Mucosa of descending colon (tissue), 3 donors: Measurements from ENCODE around the gene ANO10. TPM values are rescaled to one million over a fixed set of nuclear protein-coding genes. Genes with fewer than 3 reads are reported as not detected.

ENCODE experiments used
- ATAC-seq: fragments of 200-7000 bp; cut with Tn5 transposase; one replicate; pipeline ENCODE4 v1.9.1; 2020; ENCODE audit warnings: mild to moderate bottlenecking, moderate library complexity
- DNase-seq, 3 donors: peaks; one replicate each; pipeline ENCODE4 v3.0.0-alpha.2; 2020
- H3K36me3 ChIP-seq: fragments of 200-600 bp; one replicate; pipeline ENCODE4 v1.8.0; 2021; ENCODE audit warnings: low read depth, mild to moderate bottlenecking
- H3K4me1 ChIP-seq: fragments of 200-600 bp; one replicate; pipeline ENCODE4 v1.8.0; 2021; ENCODE audit warnings: low read depth, mild to moderate bottlenecking
- H3K4me3 ChIP-seq: fragments of 200-600 bp; one replicate; pipeline ENCODE4 v1.8.0; 2021; ENCODE audit warnings: mild to moderate bottlenecking
- H3K9me3 ChIP-seq: fragments of 200-600 bp; one replicate; pipeline ENCODE4 v1.8.0; 2021; ENCODE audit warnings: mild to moderate bottlenecking
- CTCF ChIP-seq: fragments of 200-600 bp; IDR thresholded peaks from one replicate; pipeline ENCODE4 v1.8.0; 2022; ENCODE audit warnings: antibody characterized with exemption, mild to moderate bottlenecking
- intact Hi-C, 2 donors: fragments of 100-400 bp; cut with DNase I in 1 of 2; cut with micrococcal nuclease in 1 of 2; formaldehyde crosslinking; loops; one replicate each; pipeline versions ENCODE4 v1.11.0 to v1.11.1; 2022; cut with DNase I, micrococcal nuclease
- total RNA-seq, 3 donors: library from RNA; stranded (reverse); fragmentation: NEBNext Ultra II Directional in 2 of 3; extraction: Animal tissue kit (Norgen Biotek cat#: 25700) in 2 of 3; gene quantifications; one replicate each; pipeline versions ENCODE4 v1.2.1 to v1.2.4, GENCODE V29; 2021 to 2023
- donor health status: DM: no; HTN: no; CAD: no; lungs with moderate emphysema.
- donor health status: DM: no; HTN: no; CAD: no.
- donor health status: DM: no; HTN: yes; CAD: no.

Gene ANO10
- total RNA-seq, 3 donors from 2014 or later = 46.6 to 100.0 (median 64.1) TPM

GRCh38 chr3:43327582-43327979, 294.2 kb downstream of the ANO10 start:
- no peak for DNase-seq
- intact Hi-C loops = no loop called here
- H3K36me3 ChIP-seq = no peaks in the 10 kb centered on the region
- H3K4me1 ChIP-seq = peaks cover 12% of the 10 kb centered on the region
- H3K9me3 ChIP-seq = peaks cover 2% of the 10 kb centered on the region
- ATAC-seq = no peak
- H3K4me3 ChIP-seq = no peak overlapping the region
- no peak for TF ChIP-seq CTCF

- DNase-seq (no peak), ATAC-seq (no peak)
- peaks cover 2% of the 10 kb centered on the region for H3K9me3 ChIP-seq
- no peak for TF ChIP-seq CTCF
- H3K36me3 ChIP-seq = no peaks in the 10 kb centered on the region
- intact Hi-C loops = no loop called here
- H3K4me3 ChIP-seq = no peak overlapping the region
- peaks cover 12% of the 10 kb centered on the region for H3K4me1 ChIP-seq
These were observed 294.8 kb downstream of the ANO10 start for GRCh38 chr3:43326891-43327581.

DNA sequence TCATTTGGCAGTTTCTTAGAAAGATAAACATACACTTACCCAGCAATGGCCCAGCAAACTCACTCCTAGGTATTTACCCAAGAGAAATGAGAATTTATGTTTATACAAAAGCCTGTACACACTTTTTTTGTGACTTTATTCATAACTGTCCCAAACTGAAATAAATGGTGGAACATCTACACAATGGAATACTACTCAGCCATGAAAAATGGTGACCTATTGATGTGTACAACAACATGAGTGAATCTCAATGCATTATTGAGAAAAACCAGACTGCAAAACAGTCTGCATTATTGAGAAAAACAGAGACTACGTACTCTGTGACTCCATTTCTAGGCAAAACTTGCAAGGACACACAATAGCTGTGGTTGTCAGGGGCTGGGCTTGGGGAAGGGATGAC, 298.3 kb downstream of the ANO10 start:
- H3K36me3 ChIP-seq = no peaks in the 10 kb centered on the region
- ATAC-seq = no peak
- DNase-seq = no peak
- intact Hi-C loops = no loop called here
- H3K4me1 ChIP-seq = peaks cover 12% of the 10 kb centered on the region
- TF ChIP-seq CTCF = no peak
- H3K9me3 ChIP-seq = peaks cover 2% of the 10 kb centered on the region
- no peak overlapping the region for H3K4me3 ChIP-seq

DNA sequence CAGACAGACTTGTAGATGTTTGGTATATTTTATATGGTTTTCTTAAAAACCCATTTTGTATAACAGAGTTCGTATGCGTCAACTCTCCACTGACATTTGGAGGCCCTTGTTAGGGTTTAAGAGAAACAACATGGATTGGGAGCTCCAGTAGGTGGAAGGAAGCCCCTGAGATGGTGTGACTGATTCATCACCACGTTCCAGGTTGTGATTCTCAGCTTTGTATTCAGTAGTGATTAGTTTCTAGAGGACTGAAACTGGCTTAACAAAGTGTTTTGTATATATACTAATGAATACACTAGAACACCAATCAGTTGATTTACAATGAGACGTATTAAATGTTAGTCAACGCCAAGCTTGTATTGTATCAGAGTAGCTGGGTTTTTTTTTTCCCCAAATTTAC, 301.5 kb downstream of the ANO10 start:
- Histone ChIP-seq H3K4me3 (no peak overlapping the region), H3K4me1 (no peaks in the 10 kb centered on the region), H3K36me3 (no peaks in the 10 kb centered on the region), H3K9me3 (peaks cover 2% of the 10 kb centered on the region)
- TF ChIP-seq CTCF = no peak
- intact Hi-C loops = no loop called here
- DNase-seq (no peak), ATAC-seq (no peak)

DNA sequence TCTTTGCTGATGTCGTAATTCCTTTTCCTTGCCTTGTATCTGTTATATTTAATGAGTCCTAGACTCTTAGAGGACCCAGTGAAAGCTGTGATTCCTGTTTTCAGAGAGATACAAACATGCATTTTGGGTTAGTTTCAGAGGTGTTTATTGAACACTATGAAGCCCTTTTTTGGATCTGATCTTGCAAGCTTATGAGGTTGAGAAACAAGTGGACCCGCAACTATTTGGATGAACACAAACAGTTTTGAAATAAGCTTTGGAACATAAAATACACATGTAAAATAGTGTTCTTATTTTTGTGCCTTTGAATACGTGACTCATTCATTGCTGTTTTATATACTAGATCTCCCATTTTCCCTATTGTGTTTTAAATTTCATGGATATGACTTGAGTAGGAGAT, 302.0 kb downstream of the ANO10 start:
- TF ChIP-seq CTCF = no peak
- Histone ChIP-seq H3K4me1 (no peaks in the 10 kb centered on the region), H3K36me3 (no peaks in the 10 kb centered on the region), H3K9me3 (peaks cover 2% of the 10 kb centered on the region), H3K4me3 (no peak overlapping the region)
- DNase-seq (no peak), ATAC-seq (peak; percentile 8)
- intact Hi-C loops = no loop called here

GRCh38 chr3:43319376-43319775, 302.4 kb downstream of the ANO10 start:
- Histone ChIP-seq H3K9me3 (peaks cover 2% of the 10 kb centered on the region), H3K4me3 (no peak overlapping the region), H3K36me3 (no peaks in the 10 kb centered on the region), H3K4me1 (no peaks in the 10 kb centered on the region)
- ATAC-seq (peak; percentile 19), DNase-seq (no peak)
- TF ChIP-seq CTCF = no peak
- intact Hi-C loops = no loop called here
